ENCODE measurements around the gene THBS3.
"Not testable (repeated sequence)": the region's sequence is repeated elsewhere in the genome, so short reads cannot be mapped to it uniquely, and the experiment has no call there.

Gene THBS3

GRCh38 chr1:155172732-155173477, 34.8 kb downstream of the THBS3 start, which contains the start of gene KRTCAP2:
KRTCAP2 (minus strand) TSS chr1:155173304; CDS start chr1:155173224, 80 bp downstream.
- DNase-seq = peak; percentile 92

GRCh38 chr1:155171836-155172731, 35.6 kb downstream of the THBS3 start:
- no peak for DNase-seq

- no peak for DNase-seq
Observed at GRCh38 chr1:155170806-155171205, 36.9 kb downstream of the THBS3 start.

GRCh38 chr1:155170101-155170785, 37.5 kb downstream of the THBS3 start:
- no peak for DNase-seq

- DNase-seq = no peak
Observed at GRCh38 chr1:155169541-155169940, 38.2 kb downstream of the THBS3 start.

GRCh38 chr1:155168456-155169210, 39.1 kb downstream of the THBS3 start:
- DNase-seq = no peak

GRCh38 chr1:155168105-155168445, 39.6 kb downstream of the THBS3 start:
- not testable (repeated sequence) for DNase-seq

- peak; percentile 85 for DNase-seq
Observed at GRCh38 chr1:155167166-155168104, 40.3 kb downstream of the THBS3 start.

GRCh38 chr1:155166471-155167165, 41.1 kb downstream of the THBS3 start:
- no peak for DNase-seq

GRCh38 chr1:155166051-155166470, 41.6 kb downstream of the THBS3 start:
- DNase-seq = no peak

GRCh38 chr1:155164625-155165024, 43.1 kb downstream of the THBS3 start:
- not testable (repeated sequence) for DNase-seq

GRCh38 chr1:155163785-155164184, 43.9 kb downstream of the THBS3 start:
- DNase-seq = not testable (repeated sequence)

- DNase-seq = not testable (repeated sequence)
Observed at GRCh38 chr1:155162631-155163030, 45.1 kb downstream of the THBS3 start.

GRCh38 chr1:155160128-155160527, 47.6 kb downstream of the THBS3 start:
- no peak for DNase-seq

GRCh38 chr1:155158991-155159390, 48.7 kb downstream of the THBS3 start:
- DNase-seq = no peak

- DNase-seq = not testable (repeated sequence)
Observed at GRCh38 chr1:155155996-155156643, 51.6 kb downstream of the THBS3 start.

Measured in activated T-cell treated with anti-CD3 and anti-CD28 coated beads, Interleukin-2, amount 50 U/mL, for 1 hour (primary cell).